ENCODE results near the gene DEF6.

Gene DEF6

DNA sequence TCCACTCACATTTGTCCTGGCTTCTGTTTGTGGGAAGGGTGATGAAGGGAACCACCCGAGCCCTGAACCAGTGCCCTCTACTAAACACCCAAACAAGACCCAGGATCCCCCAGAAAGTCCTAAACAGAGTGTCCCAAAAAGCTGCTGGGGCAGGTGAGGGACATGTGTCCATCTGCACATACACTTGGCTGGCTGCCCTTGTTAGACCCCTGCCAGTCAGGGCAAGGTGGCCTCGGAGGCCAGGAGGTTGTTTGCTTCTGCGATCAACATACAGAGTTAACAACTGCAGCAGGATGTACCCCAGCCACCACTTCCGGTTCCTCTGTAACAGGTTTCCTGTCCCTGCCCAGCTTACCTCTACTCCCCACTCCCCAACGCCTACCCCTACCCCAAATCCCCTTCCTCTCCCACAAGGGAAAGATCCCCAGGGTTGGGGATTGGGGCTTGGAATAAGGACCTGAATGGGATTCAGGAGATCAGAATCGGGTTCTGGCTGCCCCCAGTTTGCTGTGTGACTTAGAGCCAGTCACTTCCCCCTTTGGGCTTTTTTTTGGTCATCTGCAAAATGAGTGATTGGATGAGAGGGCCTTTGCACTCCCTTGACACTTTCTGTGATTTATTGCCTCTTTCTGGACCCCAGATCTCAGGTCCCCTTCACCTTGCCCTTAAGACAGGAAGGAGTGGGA, 13.9 kb downstream of the DEF6 start:
- no peak for DNase-seq (ENCODE audit: low read depth)
- H3K4me3 ChIP-seq (ENCODE audit: low read length): no peak overlapping the region
- TF ChIP-seq, protein P1, sequence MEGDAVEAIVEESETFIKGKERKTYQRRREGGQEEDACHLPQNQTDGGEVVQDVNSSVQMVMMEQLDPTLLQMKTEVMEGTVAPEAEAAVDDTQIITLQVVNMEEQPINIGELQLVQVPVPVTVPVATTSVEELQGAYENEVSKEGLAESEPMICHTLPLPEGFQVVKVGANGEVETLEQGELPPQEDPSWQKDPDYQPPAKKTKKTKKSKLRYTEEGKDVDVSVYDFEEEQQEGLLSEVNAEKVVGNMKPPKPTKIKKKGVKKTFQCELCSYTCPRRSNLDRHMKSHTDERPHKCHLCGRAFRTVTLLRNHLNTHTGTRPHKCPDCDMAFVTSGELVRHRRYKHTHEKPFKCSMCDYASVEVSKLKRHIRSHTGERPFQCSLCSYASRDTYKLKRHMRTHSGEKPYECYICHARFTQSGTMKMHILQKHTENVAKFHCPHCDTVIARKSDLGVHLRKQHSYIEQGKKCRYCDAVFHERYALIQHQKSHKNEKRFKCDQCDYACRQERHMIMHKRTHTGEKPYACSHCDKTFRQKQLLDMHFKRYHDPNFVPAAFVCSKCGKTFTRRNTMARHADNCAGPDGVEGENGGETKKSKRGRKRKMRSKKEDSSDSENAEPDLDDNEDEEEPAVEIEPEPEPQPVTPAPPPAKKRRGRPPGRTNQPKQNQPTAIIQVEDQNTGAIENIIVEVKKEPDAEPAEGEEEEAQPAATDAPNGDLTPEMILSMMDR (conservative IDR thresholded peaks at IDR 0.05; ENCODE audit: low read depth, low read length): no peak

DNA sequence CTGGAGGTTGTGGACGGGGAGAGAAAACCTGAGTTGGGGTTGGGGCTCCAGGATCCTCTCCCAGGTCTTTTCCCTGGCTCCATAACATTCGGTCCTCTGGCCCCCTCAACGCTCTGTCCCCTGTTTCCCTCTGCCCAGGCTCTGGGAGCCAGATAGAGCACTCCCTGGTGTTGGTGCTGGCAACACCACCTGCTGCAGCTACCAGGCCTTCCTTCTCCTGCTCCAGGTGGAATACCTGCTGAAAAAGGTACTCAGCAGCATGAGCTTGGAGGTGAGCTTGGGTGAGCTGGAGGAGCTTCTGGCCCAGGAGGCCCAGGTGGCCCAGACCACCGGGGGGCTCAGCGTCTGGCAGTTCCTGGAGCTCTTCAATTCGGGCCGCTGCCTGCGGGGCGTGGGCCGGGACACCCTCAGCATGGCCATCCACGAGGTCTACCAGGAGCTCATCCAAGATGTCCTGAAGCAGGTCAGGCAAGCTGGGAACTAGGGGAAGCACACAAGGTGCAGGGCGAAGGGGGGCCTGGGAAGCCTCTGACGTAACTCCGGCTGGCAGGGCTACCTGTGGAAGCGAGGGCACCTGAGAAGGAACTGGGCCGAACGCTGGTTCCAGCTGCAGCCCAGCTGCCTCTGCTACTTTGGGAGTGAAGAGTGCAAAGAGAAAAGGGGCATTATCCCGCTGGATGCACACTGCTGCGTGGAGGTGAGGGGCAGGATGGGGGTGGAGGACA, 14.6 kb downstream of the DEF6 start:
- no peak overlapping the region for H3K4me3 ChIP-seq (ENCODE audit: low read length)
- no peak for DNase-seq (ENCODE audit: low read depth)
- TF ChIP-seq, protein P1 (conservative IDR thresholded peaks at IDR 0.05; ENCODE audit: low read depth, low read length): no peak

GRCh38 chr6:35312807-35313206, 15.2 kb downstream of the DEF6 start:
- TF ChIP-seq, protein P1 (conservative IDR thresholded peaks at IDR 0.05; ENCODE audit: low read depth, low read length): no peak
- no peak overlapping the region for H3K4me3 ChIP-seq (ENCODE audit: low read length)
- DNase-seq (ENCODE audit: low read depth): no peak

DNA sequence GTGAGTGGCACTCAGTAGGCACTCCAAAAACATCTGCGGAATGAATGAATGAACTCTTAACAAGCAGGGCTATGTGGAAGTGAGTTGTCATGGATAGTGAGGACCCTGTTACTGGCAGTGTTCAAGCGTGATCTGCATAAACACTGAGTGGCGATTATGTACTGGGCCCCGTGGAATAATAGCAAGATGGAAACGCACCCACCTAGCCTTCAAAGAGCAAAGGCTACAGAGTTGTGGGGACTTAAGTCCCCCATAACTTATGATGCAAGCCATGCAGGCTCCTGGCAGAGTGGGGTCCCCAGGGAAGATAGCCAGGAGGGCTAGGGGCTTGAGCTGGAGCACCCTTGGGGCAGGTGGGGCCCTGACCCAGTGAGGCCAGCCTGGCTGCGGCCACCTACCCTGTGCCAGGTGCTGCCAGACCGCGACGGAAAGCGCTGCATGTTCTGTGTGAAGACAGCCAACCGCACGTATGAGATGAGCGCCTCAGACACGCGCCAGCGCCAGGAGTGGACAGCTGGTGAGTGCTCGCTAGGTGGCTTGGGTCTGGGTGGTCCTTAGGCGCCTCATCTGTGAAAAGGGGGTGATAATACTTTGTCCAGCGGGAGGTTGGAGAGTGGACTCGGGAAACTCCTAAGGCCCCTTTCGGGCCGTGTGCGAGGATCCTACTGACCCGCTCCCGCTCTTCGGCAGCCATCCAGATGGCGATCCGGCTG, 20.0 kb downstream of the DEF6 start:
- TF ChIP-seq, protein P1 (conservative IDR thresholded peaks at IDR 0.05; ENCODE audit: low read depth, low read length): no peak
- no peak for DNase-seq (ENCODE audit: low read depth)
- peak overlapping the region; percentile 73 for H3K4me3 ChIP-seq (ENCODE audit: low read length)

GRCh38 chr6:35318196-35319171, 20.9 kb downstream of the DEF6 start:
- peak overlapping the region; percentile 73 for H3K4me3 ChIP-seq (ENCODE audit: low read length)
- DNase-seq (ENCODE audit: low read depth): peak; percentile 56
- TF ChIP-seq, protein P1 (conservative IDR thresholded peaks at IDR 0.05; ENCODE audit: low read depth, low read length): no peak

- TF ChIP-seq, protein P1 (conservative IDR thresholded peaks at IDR 0.05; ENCODE audit: low read depth, low read length): no peak
- DNase-seq (ENCODE audit: low read depth): no peak
- H3K4me3 ChIP-seq (ENCODE audit: low read length): no peak overlapping the region
Observed at GRCh38 chr6:35319346-35320030, 21.9 kb downstream of the DEF6 start.
